H1 (cell line): Measurements from ENCODE around the gene WNT7A. TPM values are rescaled to one million over a fixed set of nuclear protein-coding genes. Genes with fewer than 3 reads are reported as not detected.

Experiments used
- BCL11A ChIP-seq, 2 experiments: IDR thresholded peaks; one replicate each; pipeline ENCODE4 v1.6.1; 2011; ENCODE audit warnings: low read depth in 2 of 2, low read length in 2 of 2, mild to moderate bottlenecking in 2 of 2
- CHD1 ChIP-seq: IDR thresholded peaks from 2 replicates; pipeline ENCODE4 v1.6.1; 2012; ENCODE audit warnings: low read depth, low read length, improper control_type of control experiment
- CHD2 ChIP-seq: IDR thresholded peaks from 2 replicates; pipeline ENCODE4 v1.6.1; 2012; ENCODE audit warnings: low read length, improper control_type of control experiment
- EZH2 ChIP-seq: fragments of 200-600 bp; sonication (generic); IDR thresholded peaks from 2 replicates; pipeline ENCODE4 v1.7.1; 2012; ENCODE audit warnings: low read depth, mild to moderate bottlenecking, moderate library complexity, low read length, inconsistent platforms; ENCODE audit not compliant: severe bottlenecking
- FOSL1 ChIP-seq: IDR thresholded peaks from 2 replicates; pipeline ENCODE4 v1.6.1; 2011; ENCODE audit warnings: mild to moderate bottlenecking, low read depth, low read length, moderate library complexity; ENCODE audit not compliant: insufficient read depth
- GTF2F1 ChIP-seq: IDR thresholded peaks from 2 replicates; pipeline ENCODE4 v1.6.1; 2012; ENCODE audit warnings: low read depth, low read length, improper control_type of control experiment, borderline replicate concordance
- JUND ChIP-seq: IDR thresholded peaks from 2 replicates; pipeline ENCODE4 v1.6.1; 2011; ENCODE audit warnings: mild to moderate bottlenecking, improper control_type of control experiment, low read length
- KDM1A ChIP-seq: fragments of 200-600, 300-600 bp; sonication (generic); IDR thresholded peaks from 2 replicates; pipeline ENCODE4 v1.7.1; 2016; ENCODE audit warnings: mild to moderate bottlenecking, low read length, borderline replicate concordance
- PHF8 ChIP-seq: fragments of 200-600 bp; sonication (generic); conservative IDR thresholded peaks from 2 replicates; pipeline ENCODE4 v1.7.1; 2012; ENCODE audit warnings: low read depth, mild to moderate bottlenecking, inconsistent platforms, low read length, moderate library complexity
- RBBP5 ChIP-seq: IDR thresholded peaks from 2 replicates; pipeline ENCODE4 v1.7.1; 2012; ENCODE audit warnings: low read depth, mild to moderate bottlenecking, inconsistent platforms, low read length, moderate library complexity, borderline replicate concordance
- SAP30 ChIP-seq: fragments of 300-600 bp; sonication (generic); IDR thresholded peaks from 2 replicates; pipeline ENCODE4 v1.7.1; 2012; ENCODE audit warnings: low read length, moderate library complexity, mild to moderate bottlenecking, inconsistent platforms; ENCODE audit not compliant: insufficient read depth, insufficient replicate concordance
- SIX5 ChIP-seq: IDR thresholded peaks from 2 replicates; pipeline ENCODE4 v1.6.1; 2011; ENCODE audit warnings: mild to moderate bottlenecking, low read depth, low read length
- TAF1 ChIP-seq: IDR thresholded peaks from 2 replicates; pipeline ENCODE4 v1.6.1; 2011; ENCODE audit warnings: mild to moderate bottlenecking, low read depth, low read length
- TCF12 ChIP-seq: IDR thresholded peaks from 2 replicates; pipeline ENCODE4 v1.6.1; 2011; ENCODE audit warnings: low read depth, mild to moderate bottlenecking, low read length
- TEAD4 ChIP-seq: IDR thresholded peaks from 2 replicates; pipeline ENCODE4 v1.6.1; 2012; ENCODE audit warnings: low read depth, low read length, inconsistent platforms, mixed read lengths
- YY1 ChIP-seq: IDR thresholded peaks from 2 replicates; pipeline ENCODE4 v1.6.1; 2011; ENCODE audit warnings: low read depth, mild to moderate bottlenecking, low read length
- polyA plus RNA-seq, 7 experiments: library from polyadenylated mRNA; depleted of rRNA in 3 of 7; stranded (reverse) in 5 of 7; unstranded in 2 of 7; fragments of >200 nt in 5 of 7; fragments of 200-250 nt in 2 of 7; gene quantifications; 1 replicate in 5 of 7; 2 replicates in 1 of 7; 4 replicates in 1 of 7; pipeline versions ENCODE4 v1.2.1 to v1.2.3, GENCODE V29; 2011 to 2013; ENCODE audit warnings: missing spikeins in 2 of 7, mixed read lengths in 2 of 7
- total RNA-seq: library from RNA; stranded (reverse); fragmentation: NEBNext Ultra II Directional; extraction: Animal tissue kit (Norgen Biotek cat#: 25700); gene quantifications from 2 replicates; pipeline ENCODE4 v1.2.1, GENCODE V29; 2021
- TF ChIP-seq, protein P1 (sequence below): IDR thresholded peaks from 2 replicates; pipeline ENCODE4 v1.6.1; 2012; ENCODE audit warnings: low read length, inconsistent platforms

WNT7A gene
- total and polyA plus RNA-seq, 2 of the 8 experiments (the other 6 are each of a cell fraction or from before 2014, with no cell fraction given) = 0.02 TPM; not detected in 1

DNA sequence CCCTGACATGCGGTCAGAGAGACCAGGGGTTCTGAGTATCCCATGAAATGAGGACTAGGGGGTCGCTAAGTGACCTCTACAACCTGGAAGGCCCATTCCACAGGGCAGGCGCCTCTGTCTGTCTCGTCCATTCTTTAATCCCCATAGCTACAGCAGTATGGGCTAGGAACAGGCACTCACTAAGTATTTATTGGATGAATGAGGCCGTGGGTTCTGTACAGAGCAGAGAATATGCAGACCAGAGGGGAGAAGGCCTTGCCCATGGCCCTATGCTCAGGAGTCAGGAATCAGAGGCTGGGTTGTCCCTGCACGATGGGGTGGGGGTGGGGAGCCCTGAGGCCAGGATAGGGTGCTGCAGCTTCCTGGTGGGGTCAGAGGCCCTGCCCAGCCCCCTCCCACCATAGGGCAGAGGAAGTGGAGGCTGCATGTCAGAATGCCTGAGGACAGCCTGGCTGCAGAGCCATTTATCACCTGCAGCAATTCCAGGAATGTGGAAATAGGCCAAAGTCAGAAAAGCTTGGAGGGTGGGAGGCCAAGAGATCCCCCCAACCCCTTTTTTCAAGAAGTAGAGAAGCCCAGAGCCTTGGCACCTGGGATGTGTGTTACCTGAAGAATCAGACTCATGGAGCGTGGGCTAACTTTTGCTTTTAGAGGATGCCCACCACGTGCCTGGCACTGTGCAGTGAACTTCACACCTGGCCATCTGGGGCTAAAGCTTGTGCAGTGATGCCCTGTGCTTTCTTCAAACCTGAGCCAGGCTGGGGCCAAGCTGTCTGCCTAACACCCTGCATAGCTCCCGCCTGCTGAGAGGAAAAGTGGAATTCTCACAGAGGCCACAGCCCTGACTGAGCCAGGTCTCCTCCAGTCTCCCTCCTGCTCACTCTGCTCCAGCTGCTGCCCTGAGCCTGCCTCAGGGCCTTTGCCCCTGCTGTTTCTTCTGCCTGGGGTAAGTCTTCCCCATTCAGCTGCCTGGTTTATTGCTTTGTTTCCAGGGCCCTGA is 109.4 kb downstream of the WNT7A start (continued):
- TF ChIP-seq, protein P1, sequence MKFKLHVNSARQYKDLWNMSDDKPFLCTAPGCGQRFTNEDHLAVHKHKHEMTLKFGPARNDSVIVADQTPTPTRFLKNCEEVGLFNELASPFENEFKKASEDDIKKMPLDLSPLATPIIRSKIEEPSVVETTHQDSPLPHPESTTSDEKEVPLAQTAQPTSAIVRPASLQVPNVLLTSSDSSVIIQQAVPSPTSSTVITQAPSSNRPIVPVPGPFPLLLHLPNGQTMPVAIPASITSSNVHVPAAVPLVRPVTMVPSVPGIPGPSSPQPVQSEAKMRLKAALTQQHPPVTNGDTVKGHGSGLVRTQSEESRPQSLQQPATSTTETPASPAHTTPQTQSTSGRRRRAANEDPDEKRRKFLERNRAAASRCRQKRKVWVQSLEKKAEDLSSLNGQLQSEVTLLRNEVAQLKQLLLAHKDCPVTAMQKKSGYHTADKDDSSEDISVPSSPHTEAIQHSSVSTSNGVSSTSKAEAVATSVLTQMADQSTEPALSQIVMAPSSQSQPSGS = no peak
- TF ChIP-seq SIX5 = no peak
- no peak for TF ChIP-seq EZH2
- TF ChIP-seq PHF8 = no peak
- no peak for TF ChIP-seq SAP30
- TF ChIP-seq BCL11A (IDR thresholded peaks at IDR 0.05; ENCODE audit: low read depth in 2 of 2, low read length in 2 of 2) = no peak
- no peak for TF ChIP-seq FOSL1
- TF ChIP-seq YY1 = no peak
- TF ChIP-seq TEAD4 = peak; percentile 90
- no peak for TF ChIP-seq RBBP5
- no peak for TF ChIP-seq CHD2
- TF ChIP-seq GTF2F1 = no peak
- no peak for TF ChIP-seq TAF1
- no peak for TF ChIP-seq TCF12
- TF ChIP-seq KDM1A = peak; percentile 84; the same call in 1 of the 2 replicates
- TF ChIP-seq CHD1 = no peak
- no peak for TF ChIP-seq JUND
